ENCODE data around the gene TMOD2.

TMOD2 gene

GRCh38 chr15:51750792-51751696 lies at the start of gene TMOD2:
Gene TMOD2 (plus strand): TSS chr15:51751597. CDS start chr15:51766442, 14,845 bp downstream.
- peak; percentile 40 for DNase-seq (ENCODE audit: low spot score)

- no peak for DNase-seq (ENCODE audit: low spot score)
Measured at GRCh38 chr15:51702710-51703109, 48.7 kb upstream of the TMOD2 start.

- DNase-seq (ENCODE audit: low spot score), result no peak
Measured at GRCh38 chr15:51706291-51706690, 45.1 kb upstream of the TMOD2 start.

GRCh38 chr15:51706926-51707608 lies 44.3 kb upstream of the TMOD2 start:
- no peak for DNase-seq (ENCODE audit: low spot score)

GRCh38 chr15:51708013-51708412 lies 43.4 kb upstream of the TMOD2 start:
- DNase-seq (ENCODE audit: low spot score), result no peak

GRCh38 chr15:51709031-51709430 lies 42.4 kb upstream of the TMOD2 start:
- no peak for DNase-seq (ENCODE audit: low spot score)

GRCh38 chr15:51714162-51714561 lies 37.2 kb upstream of the TMOD2 start:
- DNase-seq (ENCODE audit: low spot score), result no peak

- DNase-seq (ENCODE audit: low spot score), result no peak
Measured at GRCh38 chr15:51714911-51715310, 36.5 kb upstream of the TMOD2 start.

GRCh38 chr15:51718219-51718618 lies 33.2 kb upstream of the TMOD2 start:
- DNase-seq (ENCODE audit: low spot score), result no peak

- DNase-seq (ENCODE audit: low spot score), result no peak
Measured at GRCh38 chr15:51718746-51719145, 32.7 kb upstream of the TMOD2 start.

- no peak for DNase-seq (ENCODE audit: low spot score)
Measured at GRCh38 chr15:51720201-51720995, 31.0 kb upstream of the TMOD2 start.

- DNase-seq (ENCODE audit: low spot score), result no peak
Measured at GRCh38 chr15:51721199-51721960, 30.0 kb upstream of the TMOD2 start.

- no peak for DNase-seq (ENCODE audit: low spot score)
Measured at GRCh38 chr15:51724199-51724598, 27.2 kb upstream of the TMOD2 start.

GRCh38 chr15:51724673-51725072 lies 26.7 kb upstream of the TMOD2 start:
- no peak for DNase-seq (ENCODE audit: low spot score)

- DNase-seq (ENCODE audit: low spot score), result peak; percentile 19
Measured at GRCh38 chr15:51726302-51727073, 24.9 kb upstream of the TMOD2 start.

GRCh38 chr15:51727141-51727897 lies 24.1 kb upstream of the TMOD2 start:
- DNase-seq (ENCODE audit: low spot score), result no peak

GRCh38 chr15:51731549-51732267 lies 19.7 kb upstream of the TMOD2 start:
- DNase-seq (ENCODE audit: low spot score), result no peak

GRCh38 chr15:51732646-51733045 lies 18.8 kb upstream of the TMOD2 start:
- DNase-seq (ENCODE audit: low spot score), result no peak

- DNase-seq (ENCODE audit: low spot score), result no peak
Measured at GRCh38 chr15:51735228-51736010, 16.0 kb upstream of the TMOD2 start.

Measured in HuH-7.5 (cell line).